KBM-7 (cell line): ENCODE measurements around the gene AQP3.
"Not testable (repeated sequence)": the region's sequence is repeated elsewhere in the genome, so short reads cannot be mapped to it uniquely, and the experiment has no call there.

Experiments
- DNase-seq: peaks from one replicate; pipeline ENCODE4 v3.0.0-alpha.2; 2015
- in situ Hi-C: fragments of 300-500 bp; cut with MboI; formaldehyde crosslinking; loops from 2 replicates; pipeline ENCODE4 v1.14.3; 2020; ENCODE audit warnings: low sequenced_read_pairs, low pct_unique_long_range_greater_than_20kb, mixed read lengths

Gene AQP3

GRCh38 chr9:33446946-33447798 is at the start of gene AQP3:
Gene AQP3 (minus strand): TSS chr9:33447593. CDS start chr9:33447530, 63 bp downstream.
- in situ Hi-C loops = no loop called here
- DNase-seq = peak; percentile 88

GRCh38 chr9:33493819-33494218 is 46.4 kb upstream of the AQP3 start:
- DNase-seq, in situ Hi-C loops: not testable (repeated sequence)

- in situ Hi-C loops = no loop called here
- DNase-seq = no peak
These were observed 41.7 kb upstream of the AQP3 start for GRCh38 chr9:33489066-33489465.

GRCh38 chr9:33485312-33485711 is 37.9 kb upstream of the AQP3 start:
- DNase-seq, in situ Hi-C loops: not testable (repeated sequence)

- in situ Hi-C loops = no loop called here
- no peak for DNase-seq
These were observed 33.6 kb upstream of the AQP3 start for GRCh38 chr9:33480976-33481375.

GRCh38 chr9:33480106-33480505 is 32.7 kb upstream of the AQP3 start:
- DNase-seq = no peak
- in situ Hi-C loops = no loop called here

- in situ Hi-C loops = no loop called here
- no peak for DNase-seq
These were observed 29.1 kb upstream of the AQP3 start for GRCh38 chr9:33476503-33476902.

- in situ Hi-C loops = no loop called here
These were observed 28.0 kb upstream of the AQP3 start for GRCh38 chr9:33475357-33475756.

GRCh38 chr9:33473643-33474352 is 26.4 kb upstream of the AQP3 start, which contains the start of gene NOL6:
Gene NOL6 (minus strand): TSS chr9:33473924. CDS start chr9:33473842, 82 bp downstream.
- DNase-seq = peak; percentile 99
- in situ Hi-C loops = no loop called here

More at GRCh38 chr9:33475357-33475756, 28.0 kb upstream of the AQP3 start:
- DNase-seq = no peak

GRCh38 chr9:33472881-33473615 is 25.7 kb upstream of the AQP3 start:
- DNase-seq = peak; percentile 23
- in situ Hi-C loops = no loop called here

- no peak for DNase-seq
- in situ Hi-C loops = no loop called here
These were observed 24.9 kb upstream of the AQP3 start for GRCh38 chr9:33472171-33472880.

- in situ Hi-C loops = no loop called here
These were observed 24.0 kb upstream of the AQP3 start for GRCh38 chr9:33471361-33471760.

GRCh38 chr9:33469891-33470290 is 22.5 kb upstream of the AQP3 start:
- in situ Hi-C loops = no loop called here
- DNase-seq = no peak

More at GRCh38 chr9:33471361-33471760, 24.0 kb upstream of the AQP3 start:
- DNase-seq = no peak

- DNase-seq = no peak
- in situ Hi-C loops = no loop called here
These were observed 21.6 kb upstream of the AQP3 start for GRCh38 chr9:33468797-33469621.

GRCh38 chr9:33468215-33468730 is 20.9 kb upstream of the AQP3 start:
- no peak for DNase-seq
- in situ Hi-C loops = no loop called here

GRCh38 chr9:33467526-33467925 is 20.1 kb upstream of the AQP3 start:
- DNase-seq = no peak
- in situ Hi-C loops = no loop called here

GRCh38 chr9:33466565-33467495 is 19.4 kb upstream of the AQP3 start:
- peak; percentile 53 for DNase-seq
- in situ Hi-C loops = no loop called here
